Measurements from ENCODE around the gene IWS1. TPM values are rescaled to one million over a fixed set of nuclear protein-coding genes. Genes with fewer than 3 reads are reported as not detected.

The IWS1 gene
- total RNA-seq, 1 experiment from 2014 or later, result 70.5 TPM

- no peak for TF ChIP-seq STAT6 (CRISPR knock-in tag; conservative IDR thresholded peaks at IDR 0.05; ENCODE audit: low read depth)
- no peak for TF ChIP-seq USF2 (CRISPR knock-in tag; IDR thresholded peaks at IDR 0.05)
Observed at GRCh38 chr2:127486247-127487058, 39.8 kb downstream of the IWS1 start (continued).

GRCh38 chr2:127485694-127486071, 40.6 kb downstream of the IWS1 start:
- H3K4me3 Mint-ChIP-seq, result no peak overlapping the region
- H3K9me3 Mint-ChIP-seq, result no peaks in the 10 kb centered on the region
- DNase-seq (ENCODE audit: low spot score), result no peak
- H3K27ac Mint-ChIP-seq, result no peak overlapping the region
- ChIA-PET POLR2A (no interaction called here), CTCF (no interaction called here)
- H3K36me3 Mint-ChIP-seq, result peaks cover 79% of the 10 kb centered on the region
- no peaks in the 10 kb centered on the region for H3K27me3 Mint-ChIP-seq (ENCODE audit: low read depth)
- H3K4me1 Mint-ChIP-seq, result peaks cover 20% of the 10 kb centered on the region
- TF ChIP-seq USF1 (CRISPR knock-in tag; IDR thresholded peaks at IDR 0.05) (no peak), ZBTB43 (CRISPR knock-in tag; IDR thresholded peaks at IDR 0.05) (no peak), CBFB (CRISPR knock-in tag; IDR thresholded peaks at IDR 0.05; ENCODE audit: low read depth) (no peak)
- no peak for ATAC-seq

GRCh38 chr2:127485051-127485693, 41.1 kb downstream of the IWS1 start:
- POLR2A ChIA-PET, result no interaction called here
- DNase-seq (ENCODE audit: low spot score) (no peak), ATAC-seq (no peak)
- no peaks in the 10 kb centered on the region for H3K27me3 Mint-ChIP-seq (ENCODE audit: low read depth)
- CTCF ChIA-PET, result no interaction called here
- peaks cover 79% of the 10 kb centered on the region for H3K36me3 Mint-ChIP-seq
- no peak overlapping the region for H3K4me3 Mint-ChIP-seq
- H3K9me3 Mint-ChIP-seq, result no peaks in the 10 kb centered on the region
- no peak for TF ChIP-seq TEAD4 (CRISPR knock-in tag; IDR thresholded peaks at IDR 0.05)
- no peak for TF ChIP-seq ESRRA (CRISPR knock-in tag; IDR thresholded peaks at IDR 0.05; ENCODE audit: borderline replicate concordance)
- no peak for TF ChIP-seq ZNF425 (CRISPR knock-in tag; conservative IDR thresholded peaks at IDR 0.05)
- no peak for TF ChIP-seq GTF2I (CRISPR knock-in tag; conservative IDR thresholded peaks at IDR 0.05)
- no peak for TF ChIP-seq AFF4 (CRISPR knock-in tag; IDR thresholded peaks at IDR 0.05; ENCODE audit: borderline replicate concordance)
- no peak for TF ChIP-seq FOXP1 (CRISPR knock-in tag; IDR thresholded peaks at IDR 0.05; ENCODE audit: borderline replicate concordance)
- TF ChIP-seq MLX (CRISPR knock-in tag; IDR thresholded peaks at IDR 0.05), result no peak
- no peak for TF ChIP-seq MYBL2 (CRISPR knock-in tag; IDR thresholded peaks at IDR 0.05)
- TF ChIP-seq CBFB (CRISPR knock-in tag; IDR thresholded peaks at IDR 0.05; ENCODE audit: low read depth), result no peak
- TF ChIP-seq ELF4 (CRISPR knock-in tag; IDR thresholded peaks at IDR 0.05; ENCODE audit: low read depth), result no peak
- peaks cover 25% of the 10 kb centered on the region for H3K4me1 Mint-ChIP-seq
- H3K27ac Mint-ChIP-seq, result no peak overlapping the region
